ENCODE results near the gene WLS. TPM values are rescaled to one million over a fixed set of nuclear protein-coding genes. Genes with fewer than 3 reads are reported as not detected.

The WLS gene
- total RNA-seq, 1 donor from 2014 or later: 99.6 TPM

GRCh38 chr1:68078647-68079046 lies 153.7 kb downstream of the WLS start:
- Mint-ChIP-seq H3K9me3 (ENCODE audit: unreplicated experiment) (no peaks in the 10 kb centered on the region), H3K4me1 (ENCODE audit: unreplicated experiment) (no peaks in the 10 kb centered on the region), H3K27ac (ENCODE audit: unreplicated experiment) (no peak overlapping the region), H3K36me3 (ENCODE audit: low read depth, unreplicated experiment) (no peaks in the 10 kb centered on the region), H3K27me3 (ENCODE audit: unreplicated experiment) (peaks cover 3% of the 10 kb centered on the region), H3K4me3 (ENCODE audit: unreplicated experiment) (no peak overlapping the region)
- no peak for DNase-seq (ENCODE audit: low spot score)
- TF ChIP-seq CTCF (IDR thresholded peaks at IDR 0.05; ENCODE audit: unreplicated experiment): no peak

Small RNA genes lying within 50 kb of the gene (microRNA-seq; reads per million reads assigned to microRNA genes)
- gene MIR1262 (ENCODE audit: unreplicated experiment): 2.0 reads per million, percentile 29 among the genes with 10 or more reads in this experiment

Other genes starting within 250 kb of the WLS start
- 0.49 TPM for gene DIRAS3, start 181.9 kb downstream of the WLS start, total RNA-seq (ENCODE audit: unreplicated experiment)
- gene RPE65, start 217.4 kb upstream of the WLS start, total RNA-seq (ENCODE audit: unreplicated experiment): not detected

All from endothelial cell (in vitro differentiated cells).